HEK293 (cell line): ENCODE measurements around the gene VEGFA.

Source experiments
- GLI4 ChIP-seq: fragments of 450-650 bp; formaldehyde crosslinking; IDR thresholded peaks from 2 replicates; pipeline ENCODE4 v1.5.1; 2016; ENCODE audit warnings: missing biosample characterization, missing genetic modification characterization
- HOXA7 ChIP-seq: sonication (generic); formaldehyde crosslinking; IDR thresholded peaks from 2 replicates; pipeline ENCODE4 v1.8.1; 2022; ENCODE audit warnings: missing genetic modification reagents, borderline replicate concordance
- KLF17 ChIP-seq: fragments of 450-650 bp; formaldehyde crosslinking; IDR thresholded peaks from 2 replicates; pipeline ENCODE4 v1.5.1; 2016; ENCODE audit warnings: missing biosample characterization, missing genetic modification characterization
- KLF7 ChIP-seq: fragments of 450-650 bp; formaldehyde crosslinking; IDR thresholded peaks from 2 replicates; pipeline ENCODE4 v1.5.1; 2016; ENCODE audit warnings: missing biosample characterization, missing genetic modification characterization, borderline replicate concordance
- KLF8 ChIP-seq: fragments of 450-650 bp; formaldehyde crosslinking; IDR thresholded peaks from 2 replicates; pipeline ENCODE4 v1.5.1; 2016; ENCODE audit warnings: missing biosample characterization, missing genetic modification characterization
- KLF9 ChIP-seq: fragments of 450-650 bp; formaldehyde crosslinking; IDR thresholded peaks from 2 replicates; pipeline ENCODE4 v1.5.1; 2016; ENCODE audit warnings: missing biosample characterization, missing genetic modification characterization, low read depth
- MEIS1 ChIP-seq: sonication (generic); formaldehyde crosslinking; IDR thresholded peaks from 2 replicates; pipeline ENCODE4 v1.8.1; 2022; ENCODE audit warnings: missing genetic modification reagents, mild to moderate bottlenecking, borderline replicate concordance
- REST ChIP-seq: fragments of 450-650 bp; formaldehyde crosslinking; IDR thresholded peaks from 2 replicates; pipeline ENCODE4 v1.5.1; 2016; ENCODE audit warnings: missing biosample characterization, missing genetic modification characterization
- SALL2 ChIP-seq: fragments of 450-650 bp; formaldehyde crosslinking; IDR thresholded peaks from 2 replicates; pipeline ENCODE4 v1.5.0; 2017; ENCODE audit warnings: missing biosample characterization, mild to moderate bottlenecking, missing genetic modification characterization, borderline replicate concordance
- WT1 ChIP-seq: fragments of 450-650 bp; formaldehyde crosslinking; IDR thresholded peaks from 2 replicates; pipeline ENCODE4 v1.5.1; 2016; ENCODE audit warnings: missing biosample characterization, missing genetic modification characterization
- YY1 ChIP-seq: fragments of 450-650 bp; formaldehyde crosslinking; IDR thresholded peaks from 2 replicates; pipeline ENCODE4 v1.5.1; 2018; ENCODE audit warnings: missing biosample characterization, missing genetic modification characterization
- YY2 ChIP-seq: fragments of 450-650 bp; formaldehyde crosslinking; IDR thresholded peaks from 2 replicates; pipeline ENCODE4 v1.5.1; 2016; ENCODE audit warnings: missing biosample characterization, missing genetic modification characterization
- ZFP41 ChIP-seq: fragments of 450-650 bp; formaldehyde crosslinking; IDR thresholded peaks from 2 replicates; pipeline ENCODE4 v1.5.1; 2016; ENCODE audit warnings: missing biosample characterization, missing genetic modification characterization, borderline replicate concordance
- ZNF121 ChIP-seq: fragments of 450-650 bp; formaldehyde crosslinking; IDR thresholded peaks from 2 replicates; pipeline ENCODE4 v1.5.1; 2016; ENCODE audit warnings: missing biosample characterization, missing genetic modification characterization
- ZNF132 ChIP-seq: fragments of 450-650 bp; formaldehyde crosslinking; IDR thresholded peaks from 2 replicates; pipeline ENCODE4 v1.5.1; 2017; ENCODE audit warnings: missing biosample characterization, missing genetic modification characterization, borderline replicate concordance
- ZNF324 ChIP-seq: fragments of 450-650 bp; formaldehyde crosslinking; IDR thresholded peaks from 2 replicates; pipeline ENCODE4 v1.5.1; 2016; ENCODE audit warnings: missing biosample characterization, missing genetic modification characterization
- ZNF341 ChIP-seq: fragments of 450-650 bp; formaldehyde crosslinking; IDR thresholded peaks from 2 replicates; pipeline ENCODE4; 2016; ENCODE audit warnings: low read depth, missing biosample characterization, missing genetic modification characterization
- ZNF449 ChIP-seq: fragments of 450-650 bp; formaldehyde crosslinking; IDR thresholded peaks from 2 replicates; pipeline ENCODE4 v1.5.1; 2017; ENCODE audit warnings: missing biosample characterization, mild to moderate bottlenecking, missing genetic modification characterization, moderate library complexity
- ZNF501 ChIP-seq: fragments of 450-650 bp; formaldehyde crosslinking; IDR thresholded peaks from 2 replicates; pipeline ENCODE4 v1.5.1; 2016; ENCODE audit warnings: missing biosample characterization, missing genetic modification characterization
- ZNF529 ChIP-seq: fragments of 450-650 bp; formaldehyde crosslinking; IDR thresholded peaks from 2 replicates; pipeline ENCODE4 v1.5.1; 2017; ENCODE audit warnings: missing genetic modification characterization, missing biosample characterization; ENCODE audit not compliant: insufficient replicate concordance
- ZNF596 ChIP-seq: fragments of 450-650 bp; IDR thresholded peaks from 2 replicates; pipeline ENCODE4 v1.5.0; 2018; ENCODE audit warnings: missing biosample characterization, mild to moderate bottlenecking, missing genetic modification characterization, moderate library complexity
- ZNF621 ChIP-seq: fragments of 450-650 bp; formaldehyde crosslinking; IDR thresholded peaks from 2 replicates; pipeline ENCODE4 v1.5.1; 2017; ENCODE audit warnings: missing biosample characterization, missing genetic modification characterization
- ZNF654 ChIP-seq: fragments of 450-650 bp; formaldehyde crosslinking; IDR thresholded peaks from 2 replicates; pipeline ENCODE4 v1.5.1; 2016; ENCODE audit warnings: low read depth, missing biosample characterization, missing genetic modification characterization
- ZNF76 ChIP-seq: fragments of 450-650 bp; formaldehyde crosslinking; IDR thresholded peaks from 2 replicates; pipeline ENCODE4; 2016; ENCODE audit warnings: low read depth, missing biosample characterization, missing genetic modification characterization, borderline replicate concordance
- TF ChIP-seq, protein P1 (sequence below): fragments of 450-650 bp; formaldehyde crosslinking; IDR thresholded peaks from 2 replicates; pipeline ENCODE4 v1.5.1; 2016; ENCODE audit warnings: missing biosample characterization, missing genetic modification characterization
- TF ChIP-seq, protein P2 (sequence below): fragments of 450-650 bp; formaldehyde crosslinking; IDR thresholded peaks from 2 replicates; pipeline ENCODE4 v1.5.1; 2017; ENCODE audit warnings: missing biosample characterization, missing genetic modification characterization
- TF ChIP-seq, protein P3 (sequence below): fragments of 450-650 bp; formaldehyde crosslinking; IDR thresholded peaks from 2 replicates; pipeline ENCODE4 v1.5.1; 2016; ENCODE audit warnings: missing biosample characterization, missing genetic modification characterization
- TF ChIP-seq, protein P4 (sequence below): fragments of 450-650 bp; formaldehyde crosslinking; IDR thresholded peaks from 2 replicates; pipeline ENCODE4 v1.5.1; 2017; ENCODE audit warnings: missing biosample characterization, missing genetic modification characterization

VEGFA gene

DNA sequence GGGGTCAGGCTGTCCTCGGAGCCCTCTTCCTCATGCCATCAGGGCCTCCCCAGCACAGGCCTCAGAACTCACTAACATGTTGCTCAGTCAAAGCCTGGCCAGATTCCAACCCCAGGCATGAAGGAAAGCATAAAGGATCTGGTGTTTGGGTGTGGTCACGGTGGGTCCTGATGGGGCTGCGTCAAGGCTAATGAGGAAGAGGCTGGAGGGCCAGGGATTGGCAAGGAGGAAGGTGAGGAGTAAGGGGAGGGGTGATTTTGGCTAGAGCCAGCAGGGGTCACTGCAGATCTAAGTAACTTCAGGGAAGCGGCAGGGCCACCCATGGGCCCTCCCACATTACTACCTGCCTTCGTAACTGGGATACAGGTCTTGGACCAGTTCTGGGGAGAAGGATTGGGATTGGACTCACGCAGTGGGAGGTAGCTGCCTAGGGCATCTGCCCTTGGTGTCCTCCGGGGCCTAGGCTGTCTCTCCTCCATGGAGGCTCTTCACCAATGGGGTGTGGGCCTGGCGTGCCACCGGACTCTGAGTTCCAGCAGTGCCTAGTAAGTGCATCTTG lies 46.2 kb upstream of the VEGFA start (continued):
- TF ChIP-seq KLF8 (tag by site-specific recombination) (no peak), ZNF76 (tag by site-specific recombination) (no peak), REST (tag by site-specific recombination) (no peak), SALL2 (no peak), GLI4 (no peak), ZNF341 (tag by site-specific recombination) (no peak), ZNF501 (no peak), ZNF132 (no peak), YY2 (tag by site-specific recombination) (no peak), ZNF121 (tag by site-specific recombination) (no peak), KLF7 (no peak), ZNF596 (tag by site-specific recombination) (no peak), WT1 (tag by site-specific recombination) (no peak), YY1 (tag by site-specific recombination) (no peak), HOXA7 (CRISPR knock-in tag) (no peak), MEIS1 (no peak), ZNF324 (tag by site-specific recombination) (no peak), ZNF449 (tag by site-specific recombination) (no peak), KLF9 (tag by site-specific recombination) (no peak), ZNF654 (tag by site-specific recombination) (peak; percentile 90), KLF17 (tag by site-specific recombination) (no peak), ZNF621 (tag by site-specific recombination) (no peak), ZFP41 (no peak), ZNF529 (tag by site-specific recombination) (no peak)
- TF ChIP-seq, protein P1, sequence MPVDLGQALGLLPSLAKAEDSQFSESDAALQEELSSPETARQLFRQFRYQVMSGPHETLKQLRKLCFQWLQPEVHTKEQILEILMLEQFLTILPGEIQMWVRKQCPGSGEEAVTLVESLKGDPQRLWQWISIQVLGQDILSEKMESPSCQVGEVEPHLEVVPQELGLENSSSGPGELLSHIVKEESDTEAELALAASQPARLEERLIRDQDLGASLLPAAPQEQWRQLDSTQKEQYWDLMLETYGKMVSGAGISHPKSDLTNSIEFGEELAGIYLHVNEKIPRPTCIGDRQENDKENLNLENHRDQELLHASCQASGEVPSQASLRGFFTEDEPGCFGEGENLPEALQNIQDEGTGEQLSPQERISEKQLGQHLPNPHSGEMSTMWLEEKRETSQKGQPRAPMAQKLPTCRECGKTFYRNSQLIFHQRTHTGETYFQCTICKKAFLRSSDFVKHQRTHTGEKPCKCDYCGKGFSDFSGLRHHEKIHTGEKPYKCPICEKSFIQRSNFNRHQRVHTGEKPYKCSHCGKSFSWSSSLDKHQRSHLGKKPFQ: no peak
- TF ChIP-seq, protein P2, sequence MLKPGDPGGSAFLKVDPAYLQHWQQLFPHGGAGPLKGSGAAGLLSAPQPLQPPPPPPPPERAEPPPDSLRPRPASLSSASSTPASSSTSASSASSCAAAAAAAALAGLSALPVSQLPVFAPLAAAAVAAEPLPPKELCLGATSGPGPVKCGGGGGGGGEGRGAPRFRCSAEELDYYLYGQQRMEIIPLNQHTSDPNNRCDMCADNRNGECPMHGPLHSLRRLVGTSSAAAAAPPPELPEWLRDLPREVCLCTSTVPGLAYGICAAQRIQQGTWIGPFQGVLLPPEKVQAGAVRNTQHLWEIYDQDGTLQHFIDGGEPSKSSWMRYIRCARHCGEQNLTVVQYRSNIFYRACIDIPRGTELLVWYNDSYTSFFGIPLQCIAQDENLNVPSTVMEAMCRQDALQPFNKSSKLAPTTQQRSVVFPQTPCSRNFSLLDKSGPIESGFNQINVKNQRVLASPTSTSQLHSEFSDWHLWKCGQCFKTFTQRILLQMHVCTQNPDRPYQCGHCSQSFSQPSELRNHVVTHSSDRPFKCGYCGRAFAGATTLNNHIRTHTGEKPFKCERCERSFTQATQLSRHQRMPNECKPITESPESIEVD (tag by site-specific recombination): no peak
- TF ChIP-seq, protein P3, sequence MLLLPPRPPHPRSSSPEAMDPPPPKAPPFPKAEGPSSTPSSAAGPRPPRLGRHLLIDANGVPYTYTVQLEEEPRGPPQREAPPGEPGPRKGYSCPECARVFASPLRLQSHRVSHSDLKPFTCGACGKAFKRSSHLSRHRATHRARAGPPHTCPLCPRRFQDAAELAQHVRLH (tag by site-specific recombination): no peak
- TF ChIP-seq, protein P4, sequence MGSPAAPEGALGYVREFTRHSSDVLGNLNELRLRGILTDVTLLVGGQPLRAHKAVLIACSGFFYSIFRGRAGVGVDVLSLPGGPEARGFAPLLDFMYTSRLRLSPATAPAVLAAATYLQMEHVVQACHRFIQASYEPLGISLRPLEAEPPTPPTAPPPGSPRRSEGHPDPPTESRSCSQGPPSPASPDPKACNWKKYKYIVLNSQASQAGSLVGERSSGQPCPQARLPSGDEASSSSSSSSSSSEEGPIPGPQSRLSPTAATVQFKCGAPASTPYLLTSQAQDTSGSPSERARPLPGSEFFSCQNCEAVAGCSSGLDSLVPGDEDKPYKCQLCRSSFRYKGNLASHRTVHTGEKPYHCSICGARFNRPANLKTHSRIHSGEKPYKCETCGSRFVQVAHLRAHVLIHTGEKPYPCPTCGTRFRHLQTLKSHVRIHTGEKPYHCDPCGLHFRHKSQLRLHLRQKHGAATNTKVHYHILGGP (tag by site-specific recombination): no peak
